DMS 273 (cell line): ENCODE measurements around the gene ARHGAP44.

Source experiments
- DNase-seq: peaks from one replicate; lab custom pipeline; 2025; ENCODE audit not compliant: unreplicated experiment; lab: John Stamatoyannopoulos, UW

The ARHGAP44 gene

GRCh38 chr17:12789481-12790248 lies at the start of gene ARHGAP44:
Gene ARHGAP44, plus strand, starts transcription at chr17:12789498. Its CDS starts 341 bp downstream, at chr17:12789839.
- peak; percentile 80 for DNase-seq

GRCh38 chr17:12739500-12739899 lies 49.8 kb upstream of the ARHGAP44 start:
- no peak for DNase-seq

GRCh38 chr17:12743046-12743445 lies 46.3 kb upstream of the ARHGAP44 start:
- no peak for DNase-seq

- no peak for DNase-seq
Measured at GRCh38 chr17:12744298-12744697, 45.0 kb upstream of the ARHGAP44 start.

GRCh38 chr17:12744786-12745185 lies 44.5 kb upstream of the ARHGAP44 start:
- no peak for DNase-seq

- DNase-seq, result no peak
Measured at GRCh38 chr17:12745486-12745885, 43.8 kb upstream of the ARHGAP44 start.

GRCh38 chr17:12756786-12757185 lies 32.5 kb upstream of the ARHGAP44 start:
- no peak for DNase-seq

GRCh38 chr17:12759090-12759489 lies 30.2 kb upstream of the ARHGAP44 start:
- DNase-seq, result no peak

GRCh38 chr17:12765548-12765947 lies 23.8 kb upstream of the ARHGAP44 start:
- DNase-seq, result peak; percentile 53

GRCh38 chr17:12768255-12768654 lies 21.0 kb upstream of the ARHGAP44 start:
- peak; percentile 81 for DNase-seq

- no peak for DNase-seq
Measured at GRCh38 chr17:12769981-12770380, 19.3 kb upstream of the ARHGAP44 start.

GRCh38 chr17:12773153-12773552 lies 16.1 kb upstream of the ARHGAP44 start:
- no peak for DNase-seq

GRCh38 chr17:12789075-12789480 lies 220 bp upstream of the ARHGAP44 start:
- DNase-seq, result no peak

GRCh38 chr17:12790249-12791106 lies 1.2 kb downstream of the ARHGAP44 start:
- DNase-seq, result peak; percentile 78

- DNase-seq, result peak; percentile 14
Measured at GRCh38 chr17:12794919-12795532, 5.7 kb downstream of the ARHGAP44 start.

- DNase-seq, result no peak
Measured at GRCh38 chr17:12800855-12801365, 11.6 kb downstream of the ARHGAP44 start.

GRCh38 chr17:12806630-12807029 lies 17.3 kb downstream of the ARHGAP44 start:
- no peak for DNase-seq

GRCh38 chr17:12808723-12809122 lies 19.4 kb downstream of the ARHGAP44 start:
- no peak for DNase-seq

GRCh38 chr17:12812877-12813276 lies 23.6 kb downstream of the ARHGAP44 start:
- no peak for DNase-seq

- no peak for DNase-seq
Measured at GRCh38 chr17:12813664-12814063, 24.4 kb downstream of the ARHGAP44 start.

GRCh38 chr17:12814718-12815117 lies 25.4 kb downstream of the ARHGAP44 start:
- no peak for DNase-seq
